ENCODE results near the gene SFI1. TPM values are rescaled to one million over a fixed set of nuclear protein-coding genes. Genes with fewer than 3 reads are reported as not detected.

The SFI1 gene
- total and polyA plus RNA-seq, 2 of the 8 experiments (the other 6 are each of a cell fraction or from before 2014, with no cell fraction given): 10.4 to 30.1 TPM

GRCh38 chr22:31603081-31603525 is 106.8 kb downstream of the SFI1 start:
- H2BK15ac ChIP-seq (ENCODE audit: low read length): no peak overlapping the region
- no peak overlapping the region for H2AFZ ChIP-seq (ENCODE audit: low read length)
- DNase-seq (ENCODE audit: low read depth in 1 of 2, low spot score in 2 of 2) (no peak), FAIRE-seq (no peak)
- H4K91ac ChIP-seq (replicated peaks; ENCODE audit: insufficient read length, low read length): no peak overlapping the region
- no peak overlapping the region for H3K23ac ChIP-seq (ENCODE audit: insufficient read length)
- H3K18ac ChIP-seq (ENCODE audit: extremely low read depth, low read length): no peak overlapping the region
- H3K36me3 ChIP-seq (ENCODE audit: control insufficient read depth in 2 of 4, insufficient read depth in 4 of 4, low read length in 3 of 4): peaks cover 0 to 3% (median 0%) of the 10 kb centered on the region in 4 experiments; a peak in 1 of 8 replicates
- H3K4me3 ChIP-seq (ENCODE audit: extremely low read depth in 1 of 4, insufficient read depth in 2 of 4, low read depth in 3 of 4, low read length in 4 of 4): no peak overlapping the region
- no peaks in the 10 kb centered on the region for H3K4me1 ChIP-seq (replicated peaks in 1 of 4; ENCODE audit: control insufficient read depth in 3 of 4, insufficient read depth in 4 of 4, low read length in 3 of 4)
- ChIA-PET POLR2A (ENCODE audit: partially characterized antibody) (interaction anchor here (1.3 to 5.0 kb wide), 2 partner anchors 8 to 12 kb away, joined by 3 to 30 read pairs; no protein-coding TSS in a partner anchor), CTCF (ENCODE audit: partially characterized antibody) (interaction anchor here (1.4 to 2.3 kb wide), 3 partner anchors 10 to 31 kb away, joined by 5 to 13 read pairs (median 6); no protein-coding TSS in a partner anchor)
- H4K20me1 ChIP-seq (replicated peaks in 1 of 2; ENCODE audit: control insufficient read depth in 1 of 2, insufficient read depth in 2 of 2, low read length in 2 of 2): peaks cover 2% of the 10 kb centered on the region in 2 experiments
- no peak overlapping the region for H2BK120ac ChIP-seq (replicated peaks; ENCODE audit: low read depth, low read length)
- H3K27me3 ChIP-seq (replicated peaks in 1 of 4; ENCODE audit: control insufficient read depth in 3 of 4, extremely low read depth in 1 of 4, insufficient read depth in 3 of 4, low read length in 3 of 4): no peaks in the 10 kb centered on the region
- H3K4me2 ChIP-seq (ENCODE audit: insufficient read depth in 1 of 2, low read depth in 2 of 2, low read length in 2 of 2): no peak overlapping the region
- no peak overlapping the region for H2BK5ac ChIP-seq (ENCODE audit: low read depth, low read length)
- no peak overlapping the region for H3K56ac ChIP-seq (replicated peaks; ENCODE audit: insufficient read length, low read depth, low read length)
- no peak overlapping the region for H2BK20ac ChIP-seq (ENCODE audit: low read length)
- H4K8ac ChIP-seq (ENCODE audit: extremely low read depth, insufficient read depth, low read length): no peak overlapping the region
- H3K79me2 ChIP-seq (ENCODE audit: control insufficient read depth in 1 of 2, insufficient read depth in 2 of 2, low read length in 2 of 2): no peaks in the 10 kb centered on the region
- WGBS, 2 experiments (ENCODE audit: extremely low coverage in 1 of 2, insufficient coverage in 1 of 2, insufficient read length in 1 of 2, insufficient replicate concordance in 2 of 2, low coverage in 1 of 2, low lambda C conversion rate in 2 of 2, missing lambda C conversion rate in 1 of 2): 86% methylated on average over 10 of the region's 10 CpGs; no CpG with 5 or more reads in 1 of the 2 experiments
- no peak overlapping the region for H2BK12ac ChIP-seq (ENCODE audit: low read depth, low read length)
- H2AK5ac ChIP-seq (ENCODE audit: low read depth, low read length): no peak overlapping the region
- H3K9me3 ChIP-seq (ENCODE audit: insufficient read depth in 2 of 2, low read depth in 1 of 2, low read length in 1 of 2): no peaks in the 10 kb centered on the region
- no peaks in the 10 kb centered on the region for H3K79me1 ChIP-seq (ENCODE audit: low read depth, low read length)
- no peak overlapping the region for H3K14ac ChIP-seq (ENCODE audit: insufficient read length)
- H3K9ac ChIP-seq (replicated peaks in 1 of 4; ENCODE audit: extremely low read depth in 1 of 4, low read depth in 3 of 4, low read length in 3 of 4): no peak overlapping the region
- H3K27ac ChIP-seq (ENCODE audit: low read depth, low read length): no peak overlapping the region
- no peak overlapping the region for H4K5ac ChIP-seq (ENCODE audit: insufficient read length, low read depth, low read length)
- H3K4ac ChIP-seq (replicated peaks; ENCODE audit: insufficient read length, low read depth, low read length): no peak overlapping the region
- H3K23me2 ChIP-seq (ENCODE audit: low read depth, low read length): no peaks in the 10 kb centered on the region
- TF ChIP-seq SIRT6 (IDR thresholded peaks at IDR 0.05; ENCODE audit: low read length): no peak
- no peak for TF ChIP-seq TAF7 (optimal IDR thresholded peaks at IDR 0.05; ENCODE audit: borderline replicate concordance, low read depth, low read length)
- TF ChIP-seq ATF3 (IDR thresholded peaks at IDR 0.05; ENCODE audit: insufficient read depth, low read depth, low read length): no peak
- no peak for TF ChIP-seq KDM5A (IDR thresholded peaks at IDR 0.05; ENCODE audit: low read length)
- no peak for TF ChIP-seq RAD21 (IDR thresholded peaks at IDR 0.05 in 1 of 2, conservative IDR thresholded peaks at IDR 0.05 in 1 of 2; ENCODE audit: low read depth in 2 of 2, low read length in 2 of 2)
- TF ChIP-seq TAF1 (IDR thresholded peaks at IDR 0.05; ENCODE audit: low read depth, low read length): no peak
- no peak for TF ChIP-seq CTBP2 (IDR thresholded peaks at IDR 0.05; ENCODE audit: borderline replicate concordance, insufficient read depth, insufficient read length, low read length)
- no peak for TF ChIP-seq TCF12 (IDR thresholded peaks at IDR 0.05; ENCODE audit: low read depth, low read length)
- TF ChIP-seq USF2 (IDR thresholded peaks at IDR 0.05; ENCODE audit: low read length): no peak
